Gastrocnemius medialis (tissue), 4 donors: ENCODE data around the gene AMDHD1. TPM values are rescaled to one million over a fixed set of nuclear protein-coding genes. Genes with fewer than 3 reads are reported as not detected.
"Not testable (repeated sequence)": the region's sequence is repeated elsewhere in the genome, so short reads cannot be mapped to it uniquely, and the experiment has no call there.

Experiments used
- ATAC-seq, 2 donors: fragments of 150-250 bp; one replicate each; pipeline ENCODE4 v1.9.1; 2016
- DNase-seq, 2 donors: peaks; one replicate each; pipeline ENCODE4 v3.0.0-alpha.2; 2019
- H3K27ac ChIP-seq, 4 donors: fragments of 200-600 bp; sonication (generic); 1 replicate in 1 of 4; 2 replicates in 3 of 4; pipeline ENCODE4 v1.5.1; 2016 to 2018; ENCODE audit warnings: mild to moderate bottlenecking in 2 of 4, moderate library complexity in 1 of 4
- H3K27me3 ChIP-seq, 3 donors: fragments of 200-600 bp; sonication (generic) in 2 of 3; 1 replicate in 1 of 3; 2 replicates in 2 of 3; pipeline versions ENCODE4 v1.5.1 to v1.6.0; 2016 to 2019; ENCODE audit warnings: mild to moderate bottlenecking in 1 of 3, moderate library complexity in 1 of 3
- H3K36me3 ChIP-seq, 2 donors: fragments of 200-600 bp; sonication (generic) in 1 of 2; one replicate each; pipeline ENCODE4 v1.5.1; 2017 to 2018
- H3K4me1 ChIP-seq, 2 donors: fragments of 200-600 bp; sonication (generic) in 1 of 2; one replicate each; pipeline ENCODE4 v1.5.1; 2016 to 2017; ENCODE audit warnings: mild to moderate bottlenecking in 2 of 2
- H3K4me3 ChIP-seq, 4 donors: fragments of 200-600 bp; sonication (generic) in 3 of 4; 1 replicate in 1 of 4; 2 replicates in 3 of 4; pipeline ENCODE4 v1.5.1; 2016 to 2019; ENCODE audit warnings: mild to moderate bottlenecking in 2 of 4
- H3K9me3 ChIP-seq, 3 donors: fragments of 200-600 bp; sonication (generic) in 2 of 3; 1 replicate in 1 of 3; 2 replicates in 2 of 3; pipeline ENCODE4 v1.5.1; 2016 to 2019
- CTCF ChIP-seq, 5 experiments: fragments of 450-650 bp in 3 of 5; fragments of 200-600 bp in 2 of 5; sonication (generic) in 2 of 5; IDR thresholded peaks in 4 of 5; conservative IDR thresholded peaks in 1 of 5; 1 replicate in 4 of 5; 2 replicates in 1 of 5; pipeline ENCODE4 v1.5.1; 2016 to 2019; ENCODE audit warnings: antibody characterized with exemption in 5 of 5, mild to moderate bottlenecking in 3 of 5, moderate library complexity in 3 of 5
- POLR2A ChIP-seq, 2 donors: fragments of 450-650 bp; IDR thresholded peaks; one replicate each; pipeline ENCODE4 v1.6.1; 2017; ENCODE audit warnings: antibody characterized with exemption in 2 of 2, mild to moderate bottlenecking in 2 of 2, moderate library complexity in 2 of 2
- in situ Hi-C, 4 donors: fragments of 200-750 bp; cut with MboI; loops; one replicate each; pipeline versions ENCODE4 v1.15.0 to v1.8.0; 2017; ENCODE audit warnings: low sequenced_read_pairs in 4 of 4
- intact Hi-C: fragments of 100-400 bp; cut with DNase I; formaldehyde crosslinking; loops from one replicate; pipeline ENCODE4 v1.15.1; 2023; ENCODE audit warnings: low total_unique reads
- total RNA-seq, 4 donors: library from RNA; depleted of rRNA; stranded (reverse); fragments of >200 nt; gene quantifications; one replicate each; pipeline versions ENCODE4 v1.1.0 to v1.2.3, GENCODE V29; 2016

The AMDHD1 gene
- total RNA-seq, 4 donors from 2014 or later, result 1.1 to 3.5 TPM; not detected in 2

- no peak for TF ChIP-seq CTCF (IDR thresholded peaks at IDR 0.05 in 4 of 5, conservative IDR thresholded peaks at IDR 0.05 in 1 of 5)
- no peak for TF ChIP-seq POLR2A (IDR thresholded peaks at IDR 0.05)
- Histone ChIP-seq H3K9me3 (no peaks in the 10 kb centered on the region), H3K4me3 (no peak overlapping the region), H3K36me3 (no peaks in the 10 kb centered on the region), H3K27ac (no peak overlapping the region), H3K4me1 (no peaks in the 10 kb centered on the region), H3K27me3 (no peaks in the 10 kb centered on the region)
- in situ Hi-C loops, result no loop called here
- intact Hi-C loops, result no loop called here
- no peak for ATAC-seq
- no peak for DNase-seq
These were observed 17.1 kb downstream of the AMDHD1 start for GRCh38 chr12:95960241-95960640.

- DNase-seq (no peak), ATAC-seq (no peak)
- intact Hi-C loops (no loop called here), in situ Hi-C loops (no loop called here)
- H3K27ac ChIP-seq, result no peak overlapping the region
- H3K36me3 ChIP-seq, result peaks cover 0 to 5% of the 10 kb centered on the region in 2 donors
- H3K4me1 ChIP-seq, result no peaks in the 10 kb centered on the region
- H3K9me3 ChIP-seq, result no peaks in the 10 kb centered on the region
- no peak overlapping the region for H3K4me3 ChIP-seq
- no peaks in the 10 kb centered on the region for H3K27me3 ChIP-seq
- TF ChIP-seq POLR2A (IDR thresholded peaks at IDR 0.05), result no peak
- no peak for TF ChIP-seq CTCF (IDR thresholded peaks at IDR 0.05 in 4 of 5, conservative IDR thresholded peaks at IDR 0.05 in 1 of 5)
These were observed 19.1 kb downstream of the AMDHD1 start for GRCh38 chr12:95962222-95962621.

- H3K4me3 ChIP-seq, result no peak overlapping the region
- TF ChIP-seq CTCF (IDR thresholded peaks at IDR 0.05 in 4 of 5, conservative IDR thresholded peaks at IDR 0.05 in 1 of 5), result no peak
- no peak for TF ChIP-seq POLR2A (IDR thresholded peaks at IDR 0.05)
- H3K4me1 ChIP-seq, result no peaks in the 10 kb centered on the region
- ATAC-seq, result no peak
- H3K27ac ChIP-seq, result no peak overlapping the region
- in situ Hi-C loops, result no loop called here
- no peaks in the 10 kb centered on the region for H3K9me3 ChIP-seq
- DNase-seq, result no peak
- intact Hi-C loops, result no loop called here
- H3K27me3 ChIP-seq, result no peaks in the 10 kb centered on the region
- H3K36me3 ChIP-seq, result peaks cover 0 to 5% of the 10 kb centered on the region in 2 donors
These were observed 20.0 kb downstream of the AMDHD1 start for GRCh38 chr12:95963096-95963495.

GRCh38 chr12:95966287-95966870, 23.2 kb downstream of the AMDHD1 start:
- Histone ChIP-seq H3K27me3 (no peaks in the 10 kb centered on the region), H3K4me1 (no peaks in the 10 kb centered on the region), H3K27ac (no peak overlapping the region), H3K9me3 (no peaks in the 10 kb centered on the region), H3K4me3 (no peak overlapping the region), H3K36me3 (peaks cover 0 to 5% of the 10 kb centered on the region in 2 donors)
- no peak for TF ChIP-seq CTCF (IDR thresholded peaks at IDR 0.05 in 4 of 5, conservative IDR thresholded peaks at IDR 0.05 in 1 of 5)
- TF ChIP-seq POLR2A (IDR thresholded peaks at IDR 0.05), result no peak
- ATAC-seq, result no peak
- intact Hi-C loops (no loop called here), in situ Hi-C loops (no loop called here)
- DNase-seq, result no peak

GRCh38 chr12:95967301-95967700, 24.2 kb downstream of the AMDHD1 start:
- intact Hi-C loops, result no loop called here
- Histone ChIP-seq H3K36me3 (peaks cover 0 to 5% of the 10 kb centered on the region in 2 donors), H3K4me1 (no peaks in the 10 kb centered on the region), H3K27me3 (no peaks in the 10 kb centered on the region), H3K27ac (no peak overlapping the region), H3K9me3 (no peaks in the 10 kb centered on the region), H3K4me3 (no peak overlapping the region)
- TF ChIP-seq CTCF (IDR thresholded peaks at IDR 0.05 in 4 of 5, conservative IDR thresholded peaks at IDR 0.05 in 1 of 5) (no peak), POLR2A (IDR thresholded peaks at IDR 0.05) (no peak)
- DNase-seq, result no peak
- ATAC-seq, result no peak
- in situ Hi-C loops, result no loop called here

- in situ Hi-C loops, intact Hi-C loops, DNase-seq, H3K27me3 ChIP-seq, H3K9me3 ChIP-seq, H3K4me3 ChIP-seq, H3K27ac ChIP-seq, H3K4me1 ChIP-seq, ATAC-seq, H3K36me3 ChIP-seq: not testable (repeated sequence)
These were observed 26.0 kb downstream of the AMDHD1 start for GRCh38 chr12:95969116-95969515.
